Right lobe of liver (tissue), 6 donors: Measurements from ENCODE around the gene VSIG1. TPM values are rescaled to one million over a fixed set of nuclear protein-coding genes. Genes with fewer than 3 reads are reported as not detected.

Experiments
- ATAC-seq, 4 donors: fragments of 200-7000 bp; cut with Tn5 transposase; one replicate each; pipeline ENCODE4 v1.9.1; 2020; ENCODE audit warnings: mild to moderate bottlenecking in 4 of 4, moderate library complexity in 4 of 4
- DNase-seq, 3 donors: peaks; one replicate each; pipeline ENCODE4 v3.0.0-alpha.2; 2020
- H3K27ac ChIP-seq, 3 donors: fragments of 200-600 bp; one replicate each; pipeline ENCODE4 v1.8.0; 2022
- H3K27me3 ChIP-seq, 2 donors: fragments of 200-600 bp; one replicate each; pipeline ENCODE4 v1.8.0; 2022
- H3K36me3 ChIP-seq, 4 donors: fragments of 200-600 bp; sonication (generic) in 1 of 4; one replicate each; pipeline versions ENCODE4 v1.5.1 to v1.8.0; 2017 to 2022; ENCODE audit warnings: control low read depth in 1 of 4
- H3K4me1 ChIP-seq, 4 donors: fragments of 200-600 bp; sonication (generic) in 1 of 4; one replicate each; pipeline versions ENCODE4 v1.5.1 to v1.8.0; 2017 to 2022; ENCODE audit warnings: control low read depth in 1 of 4
- H3K4me3 ChIP-seq, 3 donors: fragments of 200-600 bp; one replicate each; pipeline ENCODE4 v1.8.0; 2022
- H3K9me3 ChIP-seq, 4 donors: fragments of 200-600 bp; sonication (generic) in 1 of 4; one replicate each; pipeline versions ENCODE4 v1.5.1 to v1.8.0; 2017 to 2022; ENCODE audit warnings: control low read depth in 1 of 4
- POLR2A ChIP-seq: fragments of 450-650 bp; IDR thresholded peaks from one replicate; pipeline ENCODE4 v1.6.1; 2017; ENCODE audit warnings: antibody characterized with exemption, mild to moderate bottlenecking
- WGBS: methylation state at CpG from one replicate; pipeline ENCODE4 v1.1.6; 2018; ENCODE audit warnings: low coverage, low lambda C conversion rate; ENCODE audit not compliant: insufficient coverage; ENCODE audit errors: missing lambda C conversion rate; 5-methylcytosine and 5-hydroxymethylcytosine counted together
- intact Hi-C, 2 donors: fragments of 100-400 bp; cut with DNase I; formaldehyde crosslinking; loops; one replicate each; pipeline versions ENCODE4 v1.11.2 to v1.14.1; 2022
- total RNA-seq, 6 experiments: library from RNA; depleted of rRNA in 2 of 6; stranded (reverse); fragments of >200 nt in 2 of 6; fragmentation: NEBNext Ultra II Directional in 3 of 6; extraction: Animal tissue kit (Norgen Biotek cat#: 25700) in 3 of 6; gene quantifications; one replicate each; pipeline versions ENCODE4 v1.1.0 to v1.2.4, GENCODE V29; 2016 to 2023
- TF ChIP-seq, protein P1 (sequence below), 4 donors: fragments of 200-600 bp in 3 of 4; fragments of 450-650 bp in 1 of 4; IDR thresholded peaks; one replicate each; pipeline versions ENCODE4 v1.5.1 to v1.8.0; 2016 to 2022; ENCODE audit warnings: antibody characterized with exemption in 4 of 4, mild to moderate bottlenecking in 2 of 4
- donor health status: DM: no; HTN: yes; CAD: no.
- donor health status: DM: no; HTN: no; CAD: no.
- donor health status: DM: no; HTN: no; CAD: no.
- donor health status: DM: no; HTN: yes; CAD: no.
- donor health status: DM: no; HTN: yes; CAD: no.

The VSIG1 gene
- total RNA-seq, 6 experiments from 2014 or later, result not detected

DNA sequence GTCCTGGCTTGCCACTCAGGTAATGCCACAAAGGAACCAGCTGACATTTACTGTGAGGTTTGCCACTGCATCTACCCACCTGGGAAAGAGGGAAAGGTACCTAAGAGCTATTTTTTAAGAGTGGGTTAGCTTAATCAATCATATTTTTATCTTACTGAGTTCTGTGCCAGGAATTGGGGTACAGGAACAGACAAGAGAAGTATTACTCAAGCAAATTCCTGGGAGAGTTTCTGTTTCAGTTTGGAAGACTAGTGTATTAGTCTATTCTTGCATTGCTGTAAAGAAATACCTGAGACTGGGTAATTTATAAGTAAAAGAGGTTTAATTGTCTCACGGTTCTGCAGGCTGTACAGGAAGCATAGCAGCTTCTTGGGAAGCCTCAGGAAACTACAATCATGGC is 23.3 kb downstream of the VSIG1 start:
- no peak for DNase-seq
- TF ChIP-seq, protein P1, sequence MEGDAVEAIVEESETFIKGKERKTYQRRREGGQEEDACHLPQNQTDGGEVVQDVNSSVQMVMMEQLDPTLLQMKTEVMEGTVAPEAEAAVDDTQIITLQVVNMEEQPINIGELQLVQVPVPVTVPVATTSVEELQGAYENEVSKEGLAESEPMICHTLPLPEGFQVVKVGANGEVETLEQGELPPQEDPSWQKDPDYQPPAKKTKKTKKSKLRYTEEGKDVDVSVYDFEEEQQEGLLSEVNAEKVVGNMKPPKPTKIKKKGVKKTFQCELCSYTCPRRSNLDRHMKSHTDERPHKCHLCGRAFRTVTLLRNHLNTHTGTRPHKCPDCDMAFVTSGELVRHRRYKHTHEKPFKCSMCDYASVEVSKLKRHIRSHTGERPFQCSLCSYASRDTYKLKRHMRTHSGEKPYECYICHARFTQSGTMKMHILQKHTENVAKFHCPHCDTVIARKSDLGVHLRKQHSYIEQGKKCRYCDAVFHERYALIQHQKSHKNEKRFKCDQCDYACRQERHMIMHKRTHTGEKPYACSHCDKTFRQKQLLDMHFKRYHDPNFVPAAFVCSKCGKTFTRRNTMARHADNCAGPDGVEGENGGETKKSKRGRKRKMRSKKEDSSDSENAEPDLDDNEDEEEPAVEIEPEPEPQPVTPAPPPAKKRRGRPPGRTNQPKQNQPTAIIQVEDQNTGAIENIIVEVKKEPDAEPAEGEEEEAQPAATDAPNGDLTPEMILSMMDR (IDR thresholded peaks at IDR 0.05), result no peak
- TF ChIP-seq POLR2A, result no peak
- 33% methylated on average over 1 of the region's 1 CpG for WGBS
- Histone ChIP-seq H3K36me3 (no peaks in the 10 kb centered on the region), H3K27ac (no peak overlapping the region), H3K9me3 (no peaks in the 10 kb centered on the region), H3K4me1 (no peaks in the 10 kb centered on the region), H3K4me3 (no peak overlapping the region), H3K27me3 (no peaks in the 10 kb centered on the region)
- ATAC-seq, result no peak
- intact Hi-C loops, result no loop called here

- no peaks in the 10 kb centered on the region for H3K4me1 ChIP-seq
- no peak for ATAC-seq
- no peak overlapping the region for H3K4me3 ChIP-seq
- WGBS, result 51% methylated on average over 3 of the region's 4 CpGs
- no peaks in the 10 kb centered on the region for H3K36me3 ChIP-seq
- TF ChIP-seq POLR2A, result no peak
- TF ChIP-seq, protein P1 (IDR thresholded peaks at IDR 0.05), result no peak
- DNase-seq, result no peak
- no peaks in the 10 kb centered on the region for H3K27me3 ChIP-seq
- H3K9me3 ChIP-seq, result no peaks in the 10 kb centered on the region
- H3K27ac ChIP-seq, result no peak overlapping the region
- intact Hi-C loops, result no loop called here
These were observed 26.0 kb downstream of the VSIG1 start for GRCh38 chrX:108070891-108071290.

GRCh38 chrX:108071578-108071977 is 26.7 kb downstream of the VSIG1 start:
- no peaks in the 10 kb centered on the region for H3K36me3 ChIP-seq
- ATAC-seq (no peak), DNase-seq (no peak)
- H3K27me3 ChIP-seq, result no peaks in the 10 kb centered on the region
- intact Hi-C loops, result no loop called here
- WGBS, result 89% methylated on average over 1 of the region's 1 CpG
- H3K9me3 ChIP-seq, result no peaks in the 10 kb centered on the region
- no peak overlapping the region for H3K4me3 ChIP-seq
- H3K27ac ChIP-seq, result no peak overlapping the region
- H3K4me1 ChIP-seq, result no peaks in the 10 kb centered on the region
- TF ChIP-seq, protein P1 (IDR thresholded peaks at IDR 0.05), result no peak
- TF ChIP-seq POLR2A, result no peak

DNA sequence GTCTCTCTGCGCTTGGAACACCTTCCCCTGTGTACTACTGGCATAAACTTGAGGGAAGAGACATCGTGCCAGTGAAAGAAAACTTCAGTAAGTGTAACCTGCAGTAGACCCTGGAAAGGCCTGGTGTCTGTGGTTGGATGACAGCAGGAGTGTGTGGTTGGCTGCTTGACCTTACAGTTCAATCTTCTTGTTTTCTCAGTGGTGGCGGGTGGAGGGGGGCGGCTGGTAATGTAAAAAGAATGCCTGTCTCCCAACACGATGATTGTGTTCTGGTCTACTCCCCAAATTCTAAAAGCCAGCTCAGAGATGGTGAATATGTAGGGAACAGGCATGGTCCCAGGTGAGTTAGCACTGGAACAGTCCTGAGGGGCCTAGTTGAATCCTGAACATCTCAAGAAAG is 27.9 kb downstream of the VSIG1 start:
- ATAC-seq, result no peak
- Histone ChIP-seq H3K4me1 (no peaks in the 10 kb centered on the region), H3K36me3 (no peaks in the 10 kb centered on the region), H3K27ac (no peak overlapping the region), H3K4me3 (no peak overlapping the region), H3K27me3 (no peaks in the 10 kb centered on the region), H3K9me3 (no peaks in the 10 kb centered on the region)
- DNase-seq, result no peak
- intact Hi-C loops, result no loop called here
- TF ChIP-seq, protein P1 (IDR thresholded peaks at IDR 0.05), result no peak
- TF ChIP-seq POLR2A, result no peak
- WGBS, result 62% methylated on average over 5 of the region's 5 CpGs

DNA sequence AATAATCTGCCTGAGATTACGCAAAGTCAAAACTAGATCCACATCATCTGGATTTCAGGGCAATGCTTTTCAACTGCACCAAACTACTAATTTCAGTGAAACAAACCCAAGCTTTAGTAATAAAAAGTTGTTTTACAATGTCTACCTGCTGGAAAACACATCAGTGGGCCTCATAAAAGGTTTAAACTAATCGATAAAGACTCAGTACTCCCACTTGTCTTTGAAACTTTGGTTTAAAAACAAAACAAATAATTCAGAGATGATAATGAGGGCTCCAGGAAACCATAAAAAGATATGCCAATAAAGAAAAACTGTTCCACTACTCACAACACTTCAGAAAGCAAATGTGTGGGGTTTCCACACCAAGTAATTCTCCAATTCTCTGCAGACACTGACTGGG is 36.2 kb downstream of the VSIG1 start:
- Histone ChIP-seq H3K4me3 (no peak overlapping the region), H3K27ac (no peak overlapping the region), H3K36me3 (peaks cover 0 to 1% (median 0%) of the 10 kb centered on the region in 4 donors), H3K4me1 (no peaks in the 10 kb centered on the region), H3K9me3 (no peaks in the 10 kb centered on the region), H3K27me3 (no peaks in the 10 kb centered on the region)
- intact Hi-C loops, result no loop called here
- DNase-seq (no peak), ATAC-seq (no peak)
- 79% methylated on average over 2 of the region's 2 CpGs for WGBS
- no peak for TF ChIP-seq POLR2A
- TF ChIP-seq, protein P1 (IDR thresholded peaks at IDR 0.05), result no peak
